Duodenal mucosa (tissue), 2 donors: ENCODE data around the gene CDK14.

ENCODE experiments used
- H3K27ac ChIP-seq: one replicate; pipeline ENCODE4 v1.7.0; 2013; ENCODE audit warnings: low read depth, low read length
- H3K27me3 ChIP-seq, 2 donors: one replicate each; pipeline ENCODE4 v1.7.0; 2013; ENCODE audit warnings: low read length in 2 of 2, control low read depth in 1 of 2; ENCODE audit not compliant: insufficient read depth in 2 of 2, control insufficient read depth in 1 of 2
- H3K36me3 ChIP-seq, 2 donors: one replicate each; pipeline ENCODE4 v1.7.0; 2013; ENCODE audit warnings: low read length in 2 of 2, control low read depth in 1 of 2; ENCODE audit not compliant: insufficient read depth in 2 of 2, control insufficient read depth in 1 of 2
- H3K4me1 ChIP-seq, 2 donors: one replicate each; pipeline ENCODE4 v1.7.0; 2013; ENCODE audit warnings: low read length in 2 of 2, control low read depth in 1 of 2; ENCODE audit not compliant: insufficient read depth in 2 of 2, control insufficient read depth in 1 of 2
- H3K4me3 ChIP-seq, 2 donors: one replicate each; pipeline ENCODE4 v1.7.0; 2013; ENCODE audit warnings: low read length in 2 of 2, low read depth in 1 of 2
- H3K9ac ChIP-seq, 2 donors: one replicate each; pipeline ENCODE4 v1.7.0; 2013; ENCODE audit warnings: low read length in 2 of 2, low read depth in 1 of 2
- H3K9me3 ChIP-seq, 2 donors: one replicate each; pipeline ENCODE4 v1.7.0; 2013; ENCODE audit warnings: low read length in 2 of 2, control low read depth in 1 of 2; ENCODE audit not compliant: control insufficient read depth in 1 of 2

Gene CDK14

DNA sequence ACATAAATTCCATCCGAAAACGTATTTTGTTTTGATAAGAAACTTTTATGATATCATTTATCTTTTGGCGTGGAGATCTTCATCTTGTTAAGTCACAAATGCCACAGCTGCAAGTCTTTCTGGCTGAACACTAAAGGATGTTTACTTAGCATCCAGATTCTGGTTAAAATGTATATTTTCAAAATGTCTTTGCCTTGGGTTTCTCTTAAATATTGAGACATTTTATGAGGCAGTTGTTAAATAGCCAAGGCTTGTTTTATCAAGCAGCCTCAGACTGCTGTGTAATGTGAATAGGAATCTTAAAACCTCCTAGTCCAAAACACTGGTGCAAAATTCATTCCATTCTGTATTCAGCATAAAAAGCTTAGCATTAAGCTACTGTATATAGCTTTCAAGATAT is 531.8 kb downstream of the CDK14 start:
- H3K9me3 ChIP-seq, result no peaks in the 10 kb centered on the region
- no peaks in the 10 kb centered on the region for H3K36me3 ChIP-seq
- H3K9ac ChIP-seq, result no peak overlapping the region
- no peaks in the 10 kb centered on the region for H3K4me1 ChIP-seq
- H3K4me3 ChIP-seq, result no peak overlapping the region
- no peaks in the 10 kb centered on the region for H3K27me3 ChIP-seq
- no peak overlapping the region for H3K27ac ChIP-seq

DNA sequence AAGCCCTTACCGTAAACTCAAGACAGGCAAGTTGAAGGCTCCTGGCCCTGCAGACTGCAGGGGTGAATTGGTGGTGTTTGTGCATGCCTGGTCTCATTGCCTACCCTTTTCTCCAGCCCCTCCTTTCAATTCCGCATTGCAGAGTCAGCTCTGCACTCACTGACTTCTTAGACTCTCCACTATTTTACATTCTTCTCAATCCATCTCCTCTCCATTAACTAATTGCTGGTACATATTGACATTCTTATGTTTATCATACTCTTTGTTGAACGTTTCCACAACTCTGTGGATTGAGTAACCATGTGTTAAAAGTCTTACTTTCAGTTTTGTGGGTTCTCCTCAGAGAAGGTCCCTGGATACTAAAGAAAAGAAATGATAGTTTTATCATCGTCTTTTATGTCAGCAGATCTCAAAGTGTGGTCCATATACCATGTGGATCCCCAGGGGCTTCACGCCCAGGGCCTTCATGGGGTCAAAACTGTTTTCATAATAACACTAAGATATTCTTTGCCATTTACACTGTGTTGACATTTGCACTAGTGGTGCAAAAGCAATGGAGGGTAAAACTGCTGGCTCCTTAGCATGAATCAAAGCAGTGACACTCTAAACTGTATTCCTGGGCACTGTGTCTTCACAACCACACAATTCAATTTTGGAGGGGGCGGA is 532.7 kb downstream of the CDK14 start:
- no peaks in the 10 kb centered on the region for H3K4me1 ChIP-seq
- H3K27me3 ChIP-seq, result no peaks in the 10 kb centered on the region
- no peak overlapping the region for H3K9ac ChIP-seq
- no peaks in the 10 kb centered on the region for H3K36me3 ChIP-seq
- H3K27ac ChIP-seq, result no peak overlapping the region
- no peaks in the 10 kb centered on the region for H3K9me3 ChIP-seq
- H3K4me3 ChIP-seq, result no peak overlapping the region

DNA sequence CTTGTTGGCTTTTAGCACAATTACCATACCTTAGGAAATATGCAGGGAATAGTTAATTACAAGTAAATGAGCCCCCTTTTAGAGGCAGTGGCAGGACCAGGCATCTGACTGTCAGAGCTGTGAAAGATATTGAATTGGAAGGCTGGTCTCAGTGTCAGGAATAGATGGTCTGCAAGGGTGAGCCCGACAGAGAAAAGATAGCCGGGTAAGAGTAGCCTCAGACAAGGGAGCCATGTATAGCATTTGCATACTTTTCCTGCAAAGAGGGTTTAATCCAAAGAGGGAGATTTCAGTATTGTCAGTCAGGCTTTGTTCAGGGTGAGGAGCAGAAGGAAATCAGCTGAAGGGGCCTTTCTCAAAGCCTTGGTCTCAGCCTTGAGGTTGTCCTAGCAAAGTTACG is 539.2 kb downstream of the CDK14 start:
- no peak overlapping the region for H3K9ac ChIP-seq
- no peaks in the 10 kb centered on the region for H3K36me3 ChIP-seq
- H3K9me3 ChIP-seq, result no peaks in the 10 kb centered on the region
- no peaks in the 10 kb centered on the region for H3K27me3 ChIP-seq
- no peak overlapping the region for H3K4me3 ChIP-seq
- no peaks in the 10 kb centered on the region for H3K4me1 ChIP-seq
- H3K27ac ChIP-seq, result no peak overlapping the region

DNA sequence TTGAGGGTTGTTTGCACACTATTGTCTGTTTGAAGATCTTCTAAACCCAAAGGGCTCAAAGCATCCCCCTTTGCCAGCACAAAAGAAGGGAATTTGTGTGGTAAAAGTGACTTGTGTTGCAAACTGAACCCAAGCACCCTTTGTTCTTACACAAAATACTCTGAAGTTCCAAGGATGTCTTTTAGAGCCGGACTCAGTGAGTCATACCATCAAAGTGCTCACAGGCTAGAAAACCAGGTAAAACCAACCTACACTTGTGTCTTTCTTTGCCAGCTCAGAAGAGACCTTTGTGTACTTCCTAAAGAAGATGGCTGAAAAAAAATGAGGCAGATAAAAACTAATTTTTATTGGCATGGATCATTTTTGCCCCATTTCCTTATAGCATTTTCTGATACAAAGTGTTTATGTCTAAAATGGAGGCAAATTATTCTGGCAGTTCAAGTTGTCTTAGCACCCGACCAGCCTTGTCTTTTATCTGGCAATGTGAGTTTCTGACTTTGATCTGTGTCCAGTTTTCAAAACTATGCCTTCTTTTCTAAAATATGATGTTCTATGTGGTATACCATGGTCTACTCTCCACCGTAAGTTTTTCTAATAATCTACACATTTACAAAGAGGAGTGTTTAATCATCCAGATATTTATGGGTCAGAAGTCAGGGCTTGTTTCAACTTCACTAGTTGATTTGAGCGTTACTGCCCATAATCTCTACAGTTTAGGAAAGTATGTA is 539.7 kb downstream of the CDK14 start:
- no peaks in the 10 kb centered on the region for H3K27me3 ChIP-seq
- no peak overlapping the region for H3K27ac ChIP-seq
- H3K9me3 ChIP-seq, result no peaks in the 10 kb centered on the region
- H3K4me3 ChIP-seq, result no peak overlapping the region
- H3K36me3 ChIP-seq, result no peaks in the 10 kb centered on the region
- H3K4me1 ChIP-seq, result no peaks in the 10 kb centered on the region
- H3K9ac ChIP-seq, result no peak overlapping the region

DNA sequence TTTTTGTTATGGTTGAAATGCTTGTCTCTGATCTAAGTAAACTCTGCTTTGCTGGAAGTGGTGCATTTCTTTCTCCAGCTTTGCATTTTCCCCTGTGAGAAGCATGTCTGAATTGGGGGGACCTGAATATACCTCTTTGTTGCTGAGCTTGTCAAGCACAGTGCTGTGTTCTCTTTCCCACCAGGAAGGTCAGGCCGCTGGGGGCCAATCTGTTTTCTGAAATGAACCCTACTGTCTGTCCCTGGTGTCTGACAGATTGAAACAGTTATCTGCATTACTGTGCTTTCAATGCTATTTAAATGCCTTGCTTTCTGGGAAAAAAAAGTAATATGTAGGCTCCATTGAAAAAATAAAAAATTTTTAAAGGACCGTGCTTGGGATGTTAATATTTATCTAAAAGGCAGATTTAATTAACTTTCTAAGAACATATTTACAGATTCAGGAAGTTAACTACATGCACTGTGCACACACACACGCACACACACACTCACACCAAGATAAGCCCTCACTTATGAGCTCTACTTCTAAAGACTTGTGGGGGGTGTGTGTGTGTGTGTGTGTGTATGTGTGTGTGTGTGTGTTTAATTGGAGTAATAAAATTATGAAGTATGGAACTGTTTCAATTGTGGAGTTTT is 541.1 kb downstream of the CDK14 start:
- H3K4me3 ChIP-seq, result no peak overlapping the region
- H3K9me3 ChIP-seq, result no peaks in the 10 kb centered on the region
- no peaks in the 10 kb centered on the region for H3K27me3 ChIP-seq
- H3K9ac ChIP-seq, result no peak overlapping the region
- no peak overlapping the region for H3K27ac ChIP-seq
- H3K4me1 ChIP-seq, result no peaks in the 10 kb centered on the region
- no peaks in the 10 kb centered on the region for H3K36me3 ChIP-seq

DNA sequence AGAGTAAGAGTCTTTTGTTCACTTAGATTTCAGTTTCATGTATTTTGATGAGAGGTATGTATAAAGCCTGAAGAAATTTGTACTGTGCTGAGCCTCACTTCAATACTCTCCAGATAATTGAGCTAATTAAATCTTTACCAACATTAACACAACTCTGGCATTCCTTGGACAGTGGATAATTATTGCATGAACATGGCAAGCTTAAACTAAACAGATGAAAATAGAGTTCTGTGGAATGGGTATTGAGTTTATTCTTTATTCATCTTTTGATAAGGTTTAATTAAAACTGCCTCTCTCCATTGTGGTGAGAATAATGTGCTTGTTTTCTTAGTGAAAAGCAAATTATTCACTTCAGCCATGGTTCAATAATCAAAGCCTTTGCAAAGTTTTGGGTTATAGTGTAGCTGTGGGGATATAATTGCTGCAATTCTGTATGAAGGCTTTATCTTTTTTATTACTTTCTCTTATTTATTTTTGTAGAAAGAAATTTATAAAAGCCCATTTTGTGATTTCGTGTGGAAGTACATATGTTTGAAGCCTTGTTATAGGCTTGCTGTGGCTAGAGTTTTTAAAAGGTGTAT is 541.8 kb downstream of the CDK14 start:
- H3K9me3 ChIP-seq, result no peaks in the 10 kb centered on the region
- no peak overlapping the region for H3K9ac ChIP-seq
- H3K27me3 ChIP-seq, result no peaks in the 10 kb centered on the region
- H3K4me3 ChIP-seq, result no peak overlapping the region
- H3K27ac ChIP-seq, result no peak overlapping the region
- H3K4me1 ChIP-seq, result no peaks in the 10 kb centered on the region
- H3K36me3 ChIP-seq, result no peaks in the 10 kb centered on the region

DNA sequence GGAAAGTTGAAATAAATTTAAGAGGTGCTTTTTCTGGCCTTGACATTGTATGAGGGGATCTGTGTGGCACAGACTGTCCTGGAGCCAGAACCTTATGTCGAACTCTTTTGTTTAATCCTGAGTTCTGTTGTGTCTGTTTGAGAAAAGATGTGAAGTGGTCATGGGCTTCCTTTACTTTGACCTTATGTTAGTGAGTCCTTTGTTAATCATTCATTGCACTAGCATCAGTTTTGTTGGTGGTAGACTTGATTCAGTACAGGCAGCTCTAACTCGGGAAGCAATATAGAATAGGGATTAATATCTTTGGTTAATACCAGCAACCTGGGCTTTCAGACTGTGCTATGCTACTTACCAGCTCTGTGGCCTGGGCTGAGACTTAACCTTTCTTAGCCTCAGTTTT is 544.2 kb downstream of the CDK14 start:
- H3K4me3 ChIP-seq, result no peak overlapping the region
- no peak overlapping the region for H3K27ac ChIP-seq
- no peaks in the 10 kb centered on the region for H3K9me3 ChIP-seq

DNA sequence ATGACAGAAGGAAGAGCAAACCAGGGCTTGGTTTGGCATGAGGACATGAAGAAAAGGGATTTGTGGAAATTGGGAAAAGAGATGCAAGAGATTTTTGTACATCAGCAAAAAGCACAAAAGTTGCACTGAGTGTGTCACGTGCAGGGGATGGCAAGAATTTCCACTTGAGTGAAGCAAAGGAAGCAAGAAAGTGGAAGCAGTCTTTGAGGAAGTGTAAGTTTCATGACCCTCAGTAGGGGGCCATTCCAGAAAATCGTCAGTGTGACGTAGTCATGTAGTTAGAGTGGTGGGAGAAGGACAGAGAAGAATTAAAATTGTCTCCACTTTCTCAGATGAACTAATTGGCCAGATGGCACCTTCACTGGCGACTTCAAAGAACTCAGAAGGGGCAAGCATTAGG is 544.9 kb downstream of the CDK14 start:
- Histone ChIP-seq H3K27ac (no peak overlapping the region), H3K9me3 (no peaks in the 10 kb centered on the region), H3K27me3 (no peaks in the 10 kb centered on the region), H3K9ac (no peak overlapping the region), H3K36me3 (no peaks in the 10 kb centered on the region), H3K4me3 (no peak overlapping the region), H3K4me1 (no peaks in the 10 kb centered on the region)

More for the DNA sequence above, 544.2 kb downstream of the CDK14 start:
- H3K36me3 ChIP-seq, result no peaks in the 10 kb centered on the region
- no peak overlapping the region for H3K9ac ChIP-seq
- no peaks in the 10 kb centered on the region for H3K4me1 ChIP-seq
- no peaks in the 10 kb centered on the region for H3K27me3 ChIP-seq

DNA sequence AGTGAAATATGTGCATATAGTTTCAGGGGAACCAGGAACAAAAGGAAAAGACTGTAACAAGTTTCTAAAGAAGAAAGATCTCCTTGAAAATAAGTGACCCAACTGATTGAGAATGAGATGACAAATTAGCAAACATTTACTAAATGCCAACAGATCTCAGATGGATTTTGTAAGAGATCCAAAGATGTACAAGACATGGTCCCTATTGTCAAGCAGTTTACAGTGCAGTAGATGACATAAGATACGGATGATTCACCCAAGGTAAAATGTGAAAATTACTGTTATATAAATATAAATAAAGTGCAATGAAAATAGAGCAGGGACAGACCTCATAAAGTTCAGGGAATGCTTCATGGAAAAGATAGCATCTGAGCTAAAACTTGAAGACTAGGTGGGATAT is 546.6 kb downstream of the CDK14 start:
- Histone ChIP-seq H3K4me1 (no peaks in the 10 kb centered on the region), H3K4me3 (no peak overlapping the region), H3K9ac (no peak overlapping the region), H3K27ac (no peak overlapping the region), H3K9me3 (no peaks in the 10 kb centered on the region), H3K36me3 (no peaks in the 10 kb centered on the region), H3K27me3 (no peaks in the 10 kb centered on the region)
